GM21825 (cell line): Measurements from ENCODE around the gene EXOC6B.

Experiments
- ATAC-seq: cut with Tn5 transposase; IDR thresholded peaks from one replicate; pipeline ENCODE4 v1.9.1; 2021; ENCODE audit warnings: mild to moderate bottlenecking, moderate library complexity; ENCODE audit not compliant: unreplicated experiment

Gene EXOC6B

DNA sequence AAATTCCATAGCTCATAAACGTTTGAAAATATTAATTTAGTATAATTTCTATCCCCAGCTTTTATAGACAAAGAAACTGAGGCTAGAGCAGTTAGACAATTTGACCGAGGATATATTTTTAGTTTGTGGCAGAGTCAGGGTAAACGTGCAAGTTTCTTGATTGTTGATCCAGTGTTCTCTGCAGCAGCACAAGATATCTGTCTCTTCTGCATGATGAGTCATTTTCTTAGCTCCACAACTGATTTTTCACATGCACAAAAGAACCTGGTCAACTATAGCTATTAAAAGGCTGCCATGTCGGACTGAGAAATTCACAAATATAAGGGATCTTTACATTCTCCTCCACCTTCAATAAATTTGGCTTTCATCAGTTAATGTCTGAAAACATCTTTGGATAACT, 534.8 kb downstream of the EXOC6B start:
- no peak for ATAC-seq

DNA sequence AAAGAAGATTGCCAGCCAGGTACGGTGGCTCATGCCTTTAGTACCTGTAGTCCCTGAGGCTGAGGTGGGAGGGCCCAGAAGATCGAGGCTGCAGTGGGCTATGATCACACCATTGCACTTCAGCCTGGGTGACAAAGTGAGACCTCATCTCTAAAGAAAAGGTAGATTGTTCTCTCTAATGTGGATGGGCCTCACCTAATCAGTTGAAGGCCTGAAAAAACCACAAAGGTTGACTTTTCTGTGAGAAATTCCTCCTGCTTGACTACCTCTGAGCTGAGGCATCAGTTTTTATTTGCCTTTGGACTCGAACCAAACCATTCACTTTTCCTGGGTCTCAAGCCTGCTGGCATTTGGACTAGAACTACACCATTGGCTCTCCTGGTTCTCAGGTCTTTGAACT, 536.1 kb downstream of the EXOC6B start:
- ATAC-seq: no peak

- ATAC-seq: no peak
Measured at GRCh38 chr2:72289283-72289682, 536.5 kb downstream of the EXOC6B start.

GRCh38 chr2:72278046-72278445, 547.8 kb downstream of the EXOC6B start:
- ATAC-seq: no peak

DNA sequence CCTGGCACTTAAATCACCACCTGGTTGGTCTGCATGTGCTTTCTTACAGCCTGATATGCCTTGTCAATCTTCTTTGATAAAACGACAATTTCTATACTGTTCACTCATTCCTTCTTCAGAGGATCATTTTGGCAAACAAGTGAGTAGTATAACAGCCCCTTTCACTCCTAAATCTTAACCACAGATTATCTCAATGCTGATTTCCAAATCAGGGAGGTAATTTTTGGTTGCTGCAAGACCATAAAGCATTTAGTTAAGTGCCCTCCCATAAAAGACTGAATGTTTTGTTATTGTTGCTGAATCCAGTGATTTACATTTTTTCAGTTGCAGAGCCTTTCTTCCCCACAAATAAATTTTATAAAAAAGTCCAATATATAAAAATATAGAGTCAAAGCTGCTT, 549.0 kb downstream of the EXOC6B start:
- no peak for ATAC-seq

GRCh38 chr2:72276356-72276755, 549.5 kb downstream of the EXOC6B start:
- ATAC-seq: no peak

DNA sequence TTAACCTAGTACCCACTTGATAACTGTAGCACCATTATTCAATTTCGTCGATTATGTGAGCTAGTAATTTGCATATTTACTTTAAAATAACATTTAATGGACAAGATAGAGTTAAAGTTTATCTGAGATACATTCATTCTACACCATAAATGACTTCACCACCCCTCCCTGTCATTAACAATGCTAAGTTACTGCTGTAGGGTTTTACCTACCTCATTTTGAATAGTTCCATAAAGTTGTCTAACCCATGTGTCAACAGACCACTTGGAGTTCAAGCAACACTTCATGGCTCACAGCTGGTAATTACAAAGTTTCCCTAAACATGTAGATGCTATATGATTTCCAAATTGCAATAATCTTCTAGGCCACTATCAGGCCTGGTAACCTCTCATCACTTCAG, 550.7 kb downstream of the EXOC6B start:
- ATAC-seq: no peak

DNA sequence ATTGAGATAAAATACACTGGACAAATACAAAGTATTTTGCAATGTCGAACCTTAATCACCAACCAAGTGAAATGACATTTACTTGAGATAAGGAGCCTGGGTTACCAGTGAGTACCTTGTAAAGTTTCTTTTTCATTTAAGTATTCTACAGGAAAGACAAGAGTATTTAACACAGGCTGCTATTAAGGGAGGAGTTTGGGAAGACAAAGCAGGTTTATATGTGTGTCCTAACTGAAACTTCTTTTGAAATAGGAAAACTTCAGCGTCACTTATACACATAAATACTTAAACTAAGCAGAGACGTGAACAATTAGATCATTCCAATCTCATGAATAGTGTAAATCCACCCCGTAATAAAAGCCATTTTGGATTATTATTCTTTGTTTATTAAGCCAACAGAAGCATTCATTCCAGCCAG, 551.4 kb downstream of the EXOC6B start:
- no peak for ATAC-seq

DNA sequence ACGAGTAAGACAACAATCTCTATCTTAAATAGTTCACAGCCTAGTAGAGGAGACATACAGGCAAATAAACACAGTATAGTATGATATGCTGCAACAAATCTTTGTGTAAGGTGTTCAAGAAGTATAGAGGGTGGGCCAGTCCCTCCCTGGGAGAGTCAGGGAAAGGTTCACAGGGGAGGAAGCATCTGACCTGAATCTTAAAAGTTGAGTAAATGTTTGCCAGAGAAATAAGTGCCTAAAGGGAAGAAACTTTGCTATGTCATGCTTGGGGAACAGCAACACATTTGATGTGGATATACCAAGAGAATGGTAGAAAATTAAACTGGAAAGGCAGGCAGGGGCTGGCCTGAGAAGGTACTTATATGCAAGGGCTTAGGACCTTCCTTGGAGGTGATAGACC, 552.4 kb downstream of the EXOC6B start:
- ATAC-seq: no peak

- no peak for ATAC-seq
Measured at GRCh38 chr2:72271766-72272641, 553.8 kb downstream of the EXOC6B start.

GRCh38 chr2:72271276-72271614, 554.6 kb downstream of the EXOC6B start:
- no peak for ATAC-seq

- ATAC-seq: no peak
Measured at GRCh38 chr2:72270556-72271275, 555.1 kb downstream of the EXOC6B start.

GRCh38 chr2:72263776-72264060, 562.1 kb downstream of the EXOC6B start:
- ATAC-seq: no peak

DNA sequence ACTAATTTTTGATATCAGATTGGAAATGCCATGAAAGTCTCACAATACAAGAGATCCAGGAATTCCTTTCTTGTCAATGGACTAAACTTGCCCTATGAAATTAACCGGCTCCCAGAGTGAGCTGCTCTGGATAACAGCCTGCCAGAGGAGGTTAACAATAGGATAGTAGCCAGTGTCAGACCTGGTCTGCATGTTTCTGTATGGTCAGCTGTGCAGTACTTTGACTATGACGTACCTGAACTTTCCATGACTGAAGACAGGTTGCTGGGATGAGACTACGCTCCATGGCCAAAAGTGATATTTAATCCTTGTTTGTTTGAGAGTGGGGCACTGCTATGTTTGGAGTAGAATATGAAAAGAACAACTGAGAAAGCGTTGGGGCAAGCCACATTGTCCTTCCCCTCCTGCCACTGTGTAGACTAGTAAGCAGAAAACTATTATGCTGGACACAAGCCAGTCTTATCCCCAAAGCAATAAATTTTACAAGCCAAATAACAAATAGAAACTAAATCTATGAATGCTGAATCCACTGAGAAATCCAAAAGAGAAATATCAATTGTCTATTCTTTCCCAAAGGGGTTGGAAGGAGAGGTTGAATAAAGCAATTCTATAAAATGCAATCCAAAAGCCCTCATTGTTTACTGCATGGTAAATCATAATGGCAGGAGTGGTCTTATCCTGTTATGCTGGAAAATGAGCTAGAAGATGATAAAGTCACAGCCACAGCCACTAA, 562.6 kb downstream of the EXOC6B start:
- ATAC-seq: no peak

GRCh38 chr2:72261076-72261475, 564.8 kb downstream of the EXOC6B start:
- ATAC-seq: no peak

DNA sequence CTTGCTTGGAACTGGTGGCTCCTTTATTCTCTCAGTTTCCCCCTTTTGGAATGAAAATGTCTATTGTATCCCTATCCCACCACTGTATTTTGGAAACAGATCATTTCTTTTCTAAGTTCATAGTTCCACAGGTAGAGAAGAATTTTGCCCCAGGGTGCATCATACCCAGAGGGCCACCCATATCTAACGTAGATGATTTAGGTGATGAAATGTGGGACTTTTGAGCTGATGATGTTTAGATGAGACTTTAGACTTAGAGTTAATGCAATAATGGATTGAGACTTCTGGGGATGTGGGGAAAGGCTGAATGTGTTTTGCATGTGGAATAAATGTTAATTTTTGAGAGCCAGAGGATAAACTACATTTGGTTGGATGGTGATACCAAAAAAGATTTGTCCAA, 570.3 kb downstream of the EXOC6B start:
- ATAC-seq: no peak

DNA sequence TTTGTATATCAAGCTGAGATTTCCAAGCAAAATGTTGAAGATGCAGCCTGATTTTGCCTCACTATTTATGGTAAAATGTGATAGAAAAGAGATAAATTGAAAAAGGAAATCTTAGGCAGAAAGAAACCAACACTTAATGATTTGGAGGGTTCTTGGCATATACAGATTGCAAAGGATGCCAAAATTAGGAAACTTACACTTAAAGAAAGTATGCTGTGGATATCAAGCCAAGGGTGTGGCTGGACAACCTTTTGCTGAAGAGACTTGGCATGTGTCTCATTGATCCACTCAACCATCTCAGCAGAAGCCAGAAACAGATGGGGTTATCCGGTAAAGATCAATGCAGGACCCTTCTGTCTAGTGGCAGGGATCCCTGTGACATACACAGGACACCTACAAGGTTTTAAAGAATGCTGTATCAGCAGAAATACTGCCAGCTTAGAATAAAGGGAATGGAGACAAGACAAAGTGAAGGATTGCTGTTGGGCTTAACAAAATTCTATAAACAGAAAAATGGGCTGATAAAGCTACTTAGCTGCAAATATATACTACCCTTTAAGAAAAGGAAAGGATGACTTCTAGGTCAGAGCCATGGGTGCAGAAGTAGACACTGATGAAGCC, 570.9 kb downstream of the EXOC6B start:
- no peak for ATAC-seq

GRCh38 chr2:72238311-72238710, 587.5 kb downstream of the EXOC6B start:
- ATAC-seq: no peak

DNA sequence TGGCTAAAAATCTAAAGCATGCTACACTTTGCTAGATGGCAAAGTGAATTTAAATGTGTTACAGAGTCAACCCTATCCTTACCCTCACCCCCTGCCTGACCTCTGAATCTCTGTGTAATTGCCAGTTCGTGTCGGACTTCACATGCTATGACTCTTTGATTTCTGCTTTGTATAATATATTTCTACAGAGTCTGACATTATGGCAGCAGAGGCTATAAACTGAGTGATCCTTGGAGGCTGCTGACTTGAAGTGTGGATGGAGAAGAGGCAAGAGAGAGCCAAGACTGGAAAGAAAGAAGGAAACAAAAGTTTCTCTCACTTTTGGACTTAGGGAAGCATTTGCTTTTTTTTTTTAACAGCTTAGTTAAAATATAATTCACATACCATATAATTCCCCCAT, 588.3 kb downstream of the EXOC6B start:
- ATAC-seq: no peak

- ATAC-seq: no peak
Measured at GRCh38 chr2:72236445-72237067, 589.3 kb downstream of the EXOC6B start.
